Endothelial cell (in vitro differentiated cells): Measurements from ENCODE around the gene CHD6. TPM values are rescaled to one million over a fixed set of nuclear protein-coding genes. Genes with fewer than 3 reads are reported as not detected.

Experiments used
- DNase-seq: peaks from one replicate; pipeline ENCODE4 v3.0.0; 2021; ENCODE audit warnings: low spot score
- H3K27ac Mint-ChIP-seq: one replicate; pipeline ENCODE4 v1.8.0; 2021; ENCODE audit warnings: mixed read lengths, inconsistent platforms; ENCODE audit not compliant: unreplicated experiment
- H3K27me3 Mint-ChIP-seq: one replicate; pipeline ENCODE4 v1.8.0; 2021; ENCODE audit warnings: mild to moderate bottlenecking, moderate library complexity, mixed read lengths, inconsistent platforms; ENCODE audit not compliant: unreplicated experiment
- H3K36me3 Mint-ChIP-seq: one replicate; pipeline ENCODE4 v1.8.0; 2021; ENCODE audit warnings: mild to moderate bottlenecking, low read depth, mixed read lengths, inconsistent platforms; ENCODE audit not compliant: unreplicated experiment
- H3K4me1 Mint-ChIP-seq: one replicate; pipeline ENCODE4 v1.8.0; 2021; ENCODE audit warnings: mild to moderate bottlenecking, mixed read lengths, inconsistent platforms; ENCODE audit not compliant: unreplicated experiment
- H3K4me3 Mint-ChIP-seq: one replicate; pipeline ENCODE4 v1.8.0; 2021; ENCODE audit warnings: mild to moderate bottlenecking, mixed read lengths, inconsistent platforms; ENCODE audit not compliant: unreplicated experiment
- H3K9me3 Mint-ChIP-seq: one replicate; pipeline ENCODE4 v1.8.0; 2021; ENCODE audit warnings: mixed read lengths, inconsistent platforms; ENCODE audit not compliant: unreplicated experiment
- CTCF ChIP-seq: fragments of 200-600 bp; sonication (generic); IDR thresholded peaks from one replicate; pipeline ENCODE4 v1.5.0; 2021; ENCODE audit warnings: antibody characterized with exemption; ENCODE audit not compliant: unreplicated experiment
- total RNA-seq: library from RNA; stranded (reverse); fragmentation: NEBNext Ultra II Directional; extraction: Animal tissue kit (Norgen Biotek cat#: 25700); gene quantifications from one replicate; pipeline ENCODE4 v1.2.1, GENCODE V29; 2021; ENCODE audit not compliant: unreplicated experiment

CHD6 gene
- total RNA-seq, 1 donor from 2014 or later: 71.8 TPM

- H3K27ac Mint-ChIP-seq: no peak overlapping the region
- no peak overlapping the region for H3K4me3 Mint-ChIP-seq
- no peak for TF ChIP-seq CTCF
- H3K27me3 Mint-ChIP-seq: peaks cover 14% of the 10 kb centered on the region
- no peak for DNase-seq
- H3K9me3 Mint-ChIP-seq: peaks cover 10% of the 10 kb centered on the region
- peaks cover 12% of the 10 kb centered on the region for H3K36me3 Mint-ChIP-seq
- peaks cover 3% of the 10 kb centered on the region for H3K4me1 Mint-ChIP-seq
Observed at GRCh38 chr20:41371371-41371770, 246.8 kb downstream of the CHD6 start.

- no peak for DNase-seq
- Mint-ChIP-seq H3K36me3 (peaks cover 15% of the 10 kb centered on the region), H3K27ac (no peak overlapping the region), H3K4me1 (peaks cover 5% of the 10 kb centered on the region), H3K4me3 (no peak overlapping the region), H3K9me3 (peaks cover 10% of the 10 kb centered on the region), H3K27me3 (peaks cover 17% of the 10 kb centered on the region)
- TF ChIP-seq CTCF: no peak
Observed at GRCh38 chr20:41370176-41370575, 248.0 kb downstream of the CHD6 start.

DNA sequence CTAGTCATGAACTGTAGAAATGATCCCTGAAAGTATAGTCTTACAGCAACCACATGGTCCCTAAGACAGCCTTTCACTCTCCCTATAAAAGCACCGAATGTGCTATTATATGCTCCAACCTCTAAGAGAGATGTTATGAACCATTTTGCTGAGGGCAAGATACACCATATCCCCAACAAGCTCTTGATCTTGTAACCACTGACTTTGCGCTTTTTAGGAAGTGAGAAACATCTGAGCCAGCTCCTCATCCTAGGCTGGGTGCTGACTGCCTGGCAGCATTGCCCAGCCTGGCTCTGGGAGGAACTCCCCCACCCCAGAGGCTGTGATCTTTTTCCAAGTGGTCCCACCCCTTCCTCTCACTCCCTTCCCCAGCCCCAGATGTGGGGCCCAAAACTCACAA lies 248.5 kb downstream of the CHD6 start:
- TF ChIP-seq CTCF: no peak
- H3K9me3 Mint-ChIP-seq: peaks cover 10% of the 10 kb centered on the region
- peaks cover 5% of the 10 kb centered on the region for H3K4me1 Mint-ChIP-seq
- H3K36me3 Mint-ChIP-seq: peaks cover 15% of the 10 kb centered on the region
- H3K27ac Mint-ChIP-seq: no peak overlapping the region
- H3K4me3 Mint-ChIP-seq: no peak overlapping the region
- H3K27me3 Mint-ChIP-seq: peaks cover 21% of the 10 kb centered on the region
- no peak for DNase-seq

- Mint-ChIP-seq H3K27ac (no peak overlapping the region), H3K27me3 (peaks cover 26% of the 10 kb centered on the region)
- DNase-seq: no peak
Observed at GRCh38 chr20:41367956-41368355, 250.2 kb downstream of the CHD6 start.

GRCh38 chr20:41367393-41367695 lies 250.8 kb downstream of the CHD6 start:
- Mint-ChIP-seq H3K4me3 (peak overlapping the region; percentile 82), H3K27me3 (peaks cover 29% of the 10 kb centered on the region), H3K36me3 (peaks cover 9% of the 10 kb centered on the region), H3K4me1 (peaks cover 5% of the 10 kb centered on the region), H3K27ac (peak overlapping the region; percentile 36), H3K9me3 (peaks cover 4% of the 10 kb centered on the region)
- no peak for TF ChIP-seq CTCF
- no peak for DNase-seq

More at GRCh38 chr20:41367956-41368355, 250.2 kb downstream of the CHD6 start:
- peaks cover 8% of the 10 kb centered on the region for H3K9me3 Mint-ChIP-seq
- no peak for TF ChIP-seq CTCF
- peaks cover 12% of the 10 kb centered on the region for H3K36me3 Mint-ChIP-seq
- no peak overlapping the region for H3K4me3 Mint-ChIP-seq
- H3K4me1 Mint-ChIP-seq: peaks cover 5% of the 10 kb centered on the region
